K562 (cell line): ENCODE data around the gene DNER. TPM values are rescaled to one million over a fixed set of nuclear protein-coding genes. Genes with fewer than 3 reads are reported as not detected.

Experiments used
- ATAC-seq: fragments of 200-7000 bp; cut with Tn5 transposase; 3 replicates; pipeline ENCODE4 v1.9.1; 2020; ENCODE audit warnings: moderate library complexity
- BruUV-seq: library from RNA; stranded (reverse); fragments of 400-500 nt; replicated peaks from 2 replicates; lab custom pipeline; 2021; lab: Mats Ljungman, UMichigan
- CTCF ChIA-PET: fragments of 300-600 bp; formaldehyde crosslinking; extraction: SDS; loops from one replicate; lab custom pipeline; 2021; ENCODE audit warnings: low intra/inter-chr PET ratio; lab: Yijun Ruan, JAX
- POLR2A ChIA-PET: fragments of 300-600, 350-650 bp; sonication (Branson Sonifier 250); formaldehyde crosslinking; extraction: SDS; loops from one replicate; lab custom pipeline; 2021; ENCODE audit warnings: antibody characterized with exemption, inconsistent platforms; lab: Yijun Ruan, JAX
- DNase-seq, 4 experiments: peaks; one replicate each; pipeline versions ENCODE4 v3.0.0 to v3.0.0-alpha.2; 2011 to 2018; ENCODE audit warnings: low spot score in 3 of 4, mixed read lengths in 3 of 4; ENCODE audit errors: extremely low read depth in 1 of 4
- FAIRE-seq: peaks from 2 replicates; lab custom pipeline; 2011; peaks lifted over from hg19 to GRCh38; lab: Jason Lieb, UNC
- H2AFZ ChIP-seq: 2 replicates; pipeline ENCODE4 v1.6.0; 2011; ENCODE audit warnings: low read depth, low read length, control low read depth, inconsistent platforms
- H3K27ac ChIP-seq: fragments of 200-600 bp; 3 replicates; pipeline ENCODE4 v1.8.0; 2011; ENCODE audit warnings: low read depth, mild to moderate bottlenecking, control low read depth, inconsistent platforms, low read length, moderate library complexity, mixed read lengths; ENCODE audit errors: extremely low read depth
- H3K27me3 ChIP-seq, 2 experiments: fragments of 300-600 bp in 1 of 2; 2 replicates in 1 of 2; 3 replicates in 1 of 2; pipeline versions ENCODE4 v1.6.0 to v1.8.0; 2011; ENCODE audit warnings: inconsistent platforms in 2 of 2, low read length in 2 of 2, mild to moderate bottlenecking in 1 of 2, mixed read lengths in 1 of 2, moderate library complexity in 1 of 2; ENCODE audit not compliant: control insufficient read depth in 2 of 2, insufficient read depth in 2 of 2
- H3K36me3 ChIP-seq: fragments of 300-600 bp; 3 replicates; pipeline ENCODE4 v1.8.0; 2011; ENCODE audit warnings: mild to moderate bottlenecking, low read length, inconsistent platforms; ENCODE audit not compliant: control insufficient read depth, insufficient read depth
- H3K4me1 ChIP-seq, 2 experiments: fragments of 200-600 bp in 1 of 2; replicated peaks in 1 of 2; 2 replicates in 1 of 2; 3 replicates in 1 of 2; pipeline versions ENCODE4 v1.5.1 to v1.8.0; 2011; ENCODE audit warnings: inconsistent platforms in 2 of 2, low read length in 2 of 2, mild to moderate bottlenecking in 1 of 2, mixed read lengths in 1 of 2, moderate library complexity in 1 of 2; ENCODE audit not compliant: control insufficient read depth in 2 of 2, insufficient read depth in 2 of 2
- H3K4me2 ChIP-seq: 2 replicates; pipeline ENCODE4 v1.6.1; 2011; ENCODE audit warnings: low read length, control low read depth, inconsistent platforms, mixed read lengths; ENCODE audit not compliant: insufficient read depth
- H3K4me3 ChIP-seq: fragments of 200-600 bp; sonication (generic), shearing (Covaris generic); 2 replicates; pipeline ENCODE4 v1.5.1; 2016; ENCODE audit warnings: control low read depth, inconsistent platforms
- H3K79me2 ChIP-seq: fragments of 200-600 bp; 3 replicates; pipeline ENCODE4 v1.8.0; 2011; ENCODE audit warnings: low read length, inconsistent platforms; ENCODE audit not compliant: control insufficient read depth, insufficient read depth
- H3K9ac ChIP-seq, 2 experiments: 2 replicates each; pipeline versions ENCODE4 v1.6.0 to v1.6.1; 2011; ENCODE audit warnings: low read depth in 2 of 2, low read length in 2 of 2, control low read depth in 1 of 2, inconsistent platforms in 1 of 2, mild to moderate bottlenecking in 1 of 2, mixed read lengths in 1 of 2; ENCODE audit not compliant: insufficient read depth in 1 of 2
- H3K9me1 ChIP-seq: one replicate; pipeline ENCODE4 v1.6.0; 2011; ENCODE audit warnings: inconsistent platforms, mild to moderate bottlenecking, low read length, moderate library complexity; ENCODE audit not compliant: control insufficient read depth, insufficient read depth
- H3K9me3 ChIP-seq: replicated peaks from 2 replicates; pipeline ENCODE4 v1.5.1; 2011; ENCODE audit warnings: low read depth, low read length, inconsistent platforms; ENCODE audit not compliant: control insufficient read depth, insufficient read depth
- H4K20me1 ChIP-seq: replicated peaks from 2 replicates; pipeline ENCODE4 v1.6.1; 2011; ENCODE audit warnings: low read length, inconsistent platforms, mixed read lengths; ENCODE audit not compliant: control insufficient read depth, insufficient read depth
- AFF1 ChIP-seq, 2 experiments: fragments of 450-650 bp; IDR thresholded peaks; 2 replicates each; pipeline ENCODE4 v1.6.1; 2018; ENCODE audit warnings: mild to moderate bottlenecking in 2 of 2, low read depth in 1 of 2; ENCODE audit not compliant: partially characterized antibody in 2 of 2
- HDAC2 ChIP-seq: fragments of 450-650 bp; IDR thresholded peaks from 2 replicates; pipeline ENCODE4 v1.6.1; 2016; ENCODE audit warnings: mild to moderate bottlenecking
- KLF6 ChIP-seq: fragments of 250-450 bp; sonication (Bioruptor Pico); IDR thresholded peaks from 2 replicates; pipeline ENCODE4 v1.4.0; 2020; ENCODE audit warnings: mild to moderate bottlenecking, moderate library complexity, borderline replicate concordance
- MLLT1 ChIP-seq, 2 experiments: fragments of 450-650 bp; IDR thresholded peaks; 2 replicates each; pipeline ENCODE4 v1.6.1; 2016
- TAL1 ChIP-seq: fragments of 450-650 bp; IDR thresholded peaks from 2 replicates; pipeline ENCODE4 v1.6.1; 2016; ENCODE audit warnings: mild to moderate bottlenecking
- TEAD1 ChIP-seq, 2 experiments: fragments of 450-650 bp in 1 of 2; sonication (generic) in 1 of 2; formaldehyde crosslinking; IDR thresholded peaks; 2 replicates each; pipeline versions ENCODE4 v1.4.0 to v1.8.0; 2020 to 2022; ENCODE audit warnings: mild to moderate bottlenecking in 2 of 2, missing genetic modification reagents in 1 of 2
- whole genome bisulfite sequencing: fragments of 100-300 bp; shearing (Covaris generic); methylation state at CpG from one replicate; pipeline ENCODE4 v1.1.6; 2016; ENCODE audit warnings: low coverage, mixed read lengths; ENCODE audit not compliant: insufficient coverage; ENCODE audit errors: missing lambda C conversion rate; 5-methylcytosine and 5-hydroxymethylcytosine counted together
- in situ Hi-C: fragments of 300-500 bp; cut with MboI; formaldehyde crosslinking; loops from 4 replicates; pipeline ENCODE4 v1.15.0; 2018; ENCODE audit warnings: inconsistent platforms, mixed read lengths
- intact Hi-C: fragments of 100-400 bp; cut with micrococcal nuclease; formaldehyde crosslinking; loops from 2 replicates; pipeline ENCODE4 v1.14.2; 2022
- polyA plus RNA-seq, 8 experiments: library from polyadenylated mRNA; depleted of rRNA in 4 of 8; stranded (reverse) in 5 of 8; unstranded in 3 of 8; fragments of >200 nt; fragmentation: Nextera tagmentation in 2 of 8; fragmentation: Illumina TruSeq in 1 of 8; extraction: Ambion mirVana in 2 of 8; extraction: Trizol in 1 of 8; gene quantifications; 2 replicates each; pipeline versions ENCODE4 v1.2.1 to v1.2.3, GENCODE V29; 2011 to 2014; ENCODE audit warnings: inconsistent platforms in 1 of 8, missing spikeins in 1 of 8
- total RNA-seq, 7 experiments: library from RNA; depleted of rRNA in 6 of 7; stranded (reverse); fragments of >200 nt in 6 of 7; fragmentation: Illumina TruSeq in 2 of 7; extraction: Trizol in 2 of 7; gene quantifications; 2 replicates each; pipeline versions ENCODE4 v1.2.1 to v1.2.3, GENCODE V29; 2011 to 2021; ENCODE audit warnings: low replicate concordance in 1 of 7

DNER gene
- total and polyA plus RNA-seq, 9 of the 15 experiments (the other 6 are each of a cell fraction or from before 2014, with no cell fraction given), result not detected

DNA sequence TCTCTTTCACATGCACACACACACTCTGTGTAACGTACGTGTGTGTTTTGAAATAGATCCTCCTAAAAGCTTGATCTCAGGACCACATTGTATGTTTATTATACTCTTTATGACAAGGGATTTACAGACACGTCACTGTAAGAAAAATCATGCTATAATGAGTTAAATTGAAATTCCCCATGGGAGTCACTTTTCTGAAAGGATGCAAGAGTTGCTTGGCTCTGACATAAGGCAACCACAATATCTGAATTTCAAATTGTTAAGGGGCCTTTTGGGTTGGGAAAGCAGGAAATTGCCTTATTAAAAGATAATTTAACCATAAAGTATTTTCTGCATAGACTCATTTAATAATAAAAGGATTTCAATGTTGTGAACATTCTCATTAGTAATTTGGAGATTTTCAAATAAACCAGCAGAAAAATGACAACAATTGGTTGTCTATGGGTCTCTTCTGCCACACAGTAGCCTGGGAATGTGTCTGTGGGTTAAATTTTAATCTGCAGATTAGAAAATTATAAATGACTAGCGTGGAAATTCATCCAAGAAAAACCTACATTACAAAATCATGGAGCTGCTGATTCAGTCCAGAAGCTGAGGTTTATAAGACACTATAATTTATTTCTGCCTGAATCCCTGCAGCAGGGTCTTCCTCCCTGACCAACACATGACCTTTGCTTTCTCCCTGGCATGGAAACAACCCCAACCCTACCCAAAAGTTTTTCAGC, 367.4 kb downstream of the DNER start:
- no peak for TF ChIP-seq AFF1 (IDR thresholded peaks at IDR 0.05; ENCODE audit: low read depth in 1 of 2, partially characterized antibody in 2 of 2)
- no peak for TF ChIP-seq MLLT1 (IDR thresholded peaks at IDR 0.05)
- no peak for TF ChIP-seq TEAD1 (CRISPR knock-in tag; IDR thresholded peaks at IDR 0.05)
- TF ChIP-seq TAL1, result no peak
- no peak for TF ChIP-seq HDAC2
- no peak for TF ChIP-seq KLF6 (CRISPR knock-in tag)
- H3K36me3 ChIP-seq, result no peaks in the 10 kb centered on the region
- POLR2A ChIA-PET, result no interaction called here
- intact Hi-C loops (no loop called here), in situ Hi-C loops (no loop called here)
- H3K27ac ChIP-seq, result no peak overlapping the region
- no peak overlapping the region for H3K9ac ChIP-seq
- FAIRE-seq (no peak), ATAC-seq (no peak), DNase-seq (no peak)
- no peaks in the 10 kb centered on the region for H3K9me1 ChIP-seq
- H3K9me3 ChIP-seq, result no peaks in the 10 kb centered on the region
- no peak overlapping the region for H3K4me2 ChIP-seq
- no peaks in the 10 kb centered on the region for H4K20me1 ChIP-seq
- H3K27me3 ChIP-seq, result no peaks in the 10 kb centered on the region
- H3K79me2 ChIP-seq, result no peaks in the 10 kb centered on the region
- no peak overlapping the region for H2AFZ ChIP-seq
- 0% methylated on average over 4 of the region's 4 CpGs for WGBS
- H3K4me3 ChIP-seq, result no peak overlapping the region
- no TSS peak for BruUV-seq
- CTCF ChIA-PET, result no interaction called here
- no peaks in the 10 kb centered on the region for H3K4me1 ChIP-seq
